ENCODE measurements around the gene MICAL1.

- TF ChIP-seq GATA2 (IDR thresholded peaks at IDR 0.05; ENCODE audit: low read depth, low read length) (no peak), GATA3 (IDR thresholded peaks at IDR 0.05; ENCODE audit: low read depth, low read length) (no peak)
Observed at GRCh38 chr6:109498052-109498451, 42.5 kb upstream of the MICAL1 start.

Data from SH-SY5Y (cell line).